Osteoblast (primary cell): ENCODE results near the gene ABLIM3. TPM values are rescaled to one million over a fixed set of nuclear protein-coding genes. Genes with fewer than 3 reads are reported as not detected.
A peak's percentile ranks its signal among the peaks of the same experiment; 100 is the strongest.

ENCODE experiments used
- DNase-seq: peaks from one replicate; pipeline ENCODE4 v3.0.0; 2011; ENCODE audit warnings: low spot score, mixed read lengths; ENCODE audit not compliant: insufficient read length; ENCODE audit errors: missing footprints
- H2AFZ ChIP-seq: 2 replicates; pipeline ENCODE4 v1.6.0; 2011; ENCODE audit warnings: mild to moderate bottlenecking, low read length
- H3K27ac ChIP-seq: 2 replicates; pipeline ENCODE4 v1.5.1; 2011; ENCODE audit warnings: mild to moderate bottlenecking, low read depth, low read length, moderate library complexity
- H3K27me3 ChIP-seq: 2 replicates; pipeline ENCODE4 v1.6.0; 2012; ENCODE audit warnings: mild to moderate bottlenecking, control low read depth, inconsistent platforms, low read length, moderate library complexity; ENCODE audit not compliant: insufficient read depth
- H3K36me3 ChIP-seq: 2 replicates; pipeline ENCODE4 v1.5.1; 2011; ENCODE audit warnings: mild to moderate bottlenecking, low read length, control low read depth, moderate library complexity; ENCODE audit not compliant: insufficient read depth
- H3K4me1 ChIP-seq: 2 replicates; pipeline ENCODE4 v1.5.1; 2011; ENCODE audit warnings: mild to moderate bottlenecking, low read length, control low read depth, moderate library complexity; ENCODE audit not compliant: insufficient read depth
- H3K4me2 ChIP-seq: 2 replicates; pipeline ENCODE4 v1.6.0; 2011; ENCODE audit warnings: mild to moderate bottlenecking, low read length; ENCODE audit not compliant: insufficient read depth
- H3K4me3 ChIP-seq: fragments of 200-600 bp; sonication (generic); 3 replicates; pipeline ENCODE4 v1.5.1; 2012; ENCODE audit warnings: mild to moderate bottlenecking, low read length, inconsistent platforms; ENCODE audit not compliant: insufficient read depth
- H3K79me2 ChIP-seq: 2 replicates; pipeline ENCODE4 v1.6.0; 2012; ENCODE audit warnings: mild to moderate bottlenecking, low read length, control low read depth, inconsistent platforms; ENCODE audit not compliant: insufficient read depth
- H3K9me3 ChIP-seq: 2 replicates; pipeline ENCODE4 v1.5.1; 2011; ENCODE audit warnings: low read depth, low read length, control low read depth
- H4K20me1 ChIP-seq: 2 replicates; pipeline ENCODE4 v1.6.0; 2012; ENCODE audit warnings: mild to moderate bottlenecking, low read length, control low read depth; ENCODE audit not compliant: insufficient read depth
- CTCF ChIP-seq: IDR thresholded peaks from 2 replicates; pipeline ENCODE4 v1.5.1; 2011; ENCODE audit warnings: mild to moderate bottlenecking, low read depth, low read length, moderate library complexity; ENCODE audit errors: extremely low read depth
- total RNA-seq: library from RNA; depleted of rRNA; stranded (reverse); fragments of >200 nt; gene quantifications from 2 replicates; pipeline ENCODE4 v1.2.3, GENCODE V29; 2012

The ABLIM3 gene
- total RNA-seq, 1 donor, result 5.8 TPM

GRCh38 chr5:149251546-149251945 is 110.3 kb downstream of the ABLIM3 start:
- Histone ChIP-seq H2AFZ (no peak overlapping the region), H3K79me2 (no peaks in the 10 kb centered on the region), H3K4me1 (peaks cover 4% of the 10 kb centered on the region), H4K20me1 (peaks cover 3% of the 10 kb centered on the region), H3K27me3 (no peaks in the 10 kb centered on the region), H3K36me3 (no peaks in the 10 kb centered on the region), H3K4me3 (no peak overlapping the region), H3K9me3 (no peaks in the 10 kb centered on the region), H3K27ac (no peak overlapping the region), H3K4me2 (no peak overlapping the region)
- no peak for TF ChIP-seq CTCF
- no peak for DNase-seq

DNA sequence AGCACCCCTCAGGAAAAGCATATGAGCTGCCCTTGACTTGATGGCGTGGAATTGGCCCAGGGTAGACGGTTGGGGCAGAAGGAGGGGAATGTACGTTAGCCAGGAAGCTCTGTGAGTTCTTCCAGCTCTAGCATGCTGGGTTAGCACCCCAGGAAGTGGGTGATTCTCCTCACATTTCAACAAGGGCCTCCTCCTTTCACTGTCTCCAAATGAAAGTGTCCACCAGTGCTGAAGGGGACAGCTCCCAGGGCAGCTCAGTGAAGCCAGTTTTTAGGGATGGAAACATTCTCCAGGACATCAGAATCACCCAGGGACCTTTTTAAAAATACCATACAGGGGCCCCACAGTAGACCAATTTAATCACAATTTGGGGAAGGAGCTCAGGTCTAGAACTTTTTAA is 113.2 kb downstream of the ABLIM3 start:
- H3K79me2 ChIP-seq, result no peaks in the 10 kb centered on the region
- no peak for TF ChIP-seq CTCF
- H4K20me1 ChIP-seq, result peaks cover 3% of the 10 kb centered on the region
- H3K4me3 ChIP-seq, result no peak overlapping the region
- H3K27ac ChIP-seq, result no peak overlapping the region
- no peak for DNase-seq
- no peaks in the 10 kb centered on the region for H3K27me3 ChIP-seq
- H3K9me3 ChIP-seq, result no peaks in the 10 kb centered on the region
- H3K4me2 ChIP-seq, result no peak overlapping the region
- no peak overlapping the region for H2AFZ ChIP-seq
- peaks cover 17% of the 10 kb centered on the region for H3K4me1 ChIP-seq
- H3K36me3 ChIP-seq, result no peaks in the 10 kb centered on the region

DNA sequence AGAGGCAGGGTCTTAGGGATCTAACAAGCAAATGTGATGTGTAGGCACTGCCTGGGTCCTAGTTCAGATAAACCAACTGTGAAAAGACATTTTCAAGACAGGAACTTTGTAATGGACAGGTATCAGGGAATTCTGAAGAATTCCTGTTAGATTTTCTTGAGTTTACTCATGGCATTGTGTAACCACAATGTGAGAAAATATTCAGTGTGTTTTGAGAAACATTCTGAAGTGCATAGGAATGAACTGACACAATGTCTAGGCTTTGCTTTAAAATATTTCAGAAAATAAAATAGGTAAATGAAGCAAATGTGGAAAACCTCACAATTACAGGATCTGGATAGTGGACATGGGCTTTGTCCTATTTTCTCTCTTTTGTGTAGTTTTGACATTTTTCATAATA is 115.2 kb downstream of the ABLIM3 start:
- H3K9me3 ChIP-seq, result no peaks in the 10 kb centered on the region
- H3K27me3 ChIP-seq, result no peaks in the 10 kb centered on the region
- peaks cover 17% of the 10 kb centered on the region for H3K4me1 ChIP-seq
- no peak overlapping the region for H2AFZ ChIP-seq
- H3K36me3 ChIP-seq, result no peaks in the 10 kb centered on the region
- no peaks in the 10 kb centered on the region for H3K79me2 ChIP-seq
- H3K4me3 ChIP-seq, result no peak overlapping the region
- H3K4me2 ChIP-seq, result peak overlapping the region; percentile 17
- DNase-seq, result no peak
- no peak overlapping the region for H3K27ac ChIP-seq
- H4K20me1 ChIP-seq, result peaks cover 3% of the 10 kb centered on the region
- no peak for TF ChIP-seq CTCF

DNA sequence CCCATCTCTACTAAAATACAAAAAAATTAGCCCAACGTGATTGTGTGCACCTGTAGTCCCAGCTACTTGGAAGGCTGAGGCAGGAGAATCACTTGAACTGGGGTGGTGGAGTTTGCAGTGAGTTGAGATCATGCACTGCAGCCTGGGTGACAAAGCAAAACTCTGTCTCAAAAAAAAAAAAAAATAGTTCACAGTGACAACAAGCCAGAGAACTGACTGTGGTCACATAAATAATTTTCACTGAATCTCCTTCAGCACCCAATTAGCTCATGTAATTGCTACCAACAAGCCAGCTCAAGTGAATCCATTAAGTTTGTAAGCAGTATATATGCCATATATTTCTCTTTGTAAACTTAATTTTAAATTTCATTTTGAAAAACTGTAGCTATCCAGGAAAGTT is 115.8 kb downstream of the ABLIM3 start:
- peaks cover 17% of the 10 kb centered on the region for H3K4me1 ChIP-seq
- H3K9me3 ChIP-seq, result no peaks in the 10 kb centered on the region
- no peak overlapping the region for H3K4me3 ChIP-seq
- no peak overlapping the region for H2AFZ ChIP-seq
- H3K27ac ChIP-seq, result no peak overlapping the region
- H4K20me1 ChIP-seq, result peaks cover 3% of the 10 kb centered on the region
- no peaks in the 10 kb centered on the region for H3K79me2 ChIP-seq
- no peaks in the 10 kb centered on the region for H3K27me3 ChIP-seq
- no peak for TF ChIP-seq CTCF
- H3K4me2 ChIP-seq, result no peak overlapping the region
- DNase-seq, result no peak
- H3K36me3 ChIP-seq, result no peaks in the 10 kb centered on the region
